GM06990 (cell line): ENCODE data around the gene PRPF6.
A peak's percentile ranks its signal among the peaks of the same experiment; 100 is the strongest.
"Not testable (repeated sequence)": the region's sequence is repeated elsewhere in the genome, so short reads cannot be mapped to it uniquely, and the experiment has no call there.

Experiments
- DNase-seq: peaks from one replicate; pipeline ENCODE4 v3.0.0-alpha.2; 2011; ENCODE audit not compliant: insufficient read length; ENCODE audit errors: extremely low read depth
- H3K27me3 ChIP-seq: replicated peaks from 2 replicates; pipeline ENCODE4 v1.6.0; 2011; ENCODE audit warnings: low read length; ENCODE audit not compliant: control insufficient read depth, insufficient read depth
- H3K36me3 ChIP-seq: 2 replicates; pipeline ENCODE4 v1.5.1; 2011; ENCODE audit warnings: low read length; ENCODE audit not compliant: control insufficient read depth, insufficient read depth
- H3K4me3 ChIP-seq: replicated peaks from 2 replicates; pipeline ENCODE4 v1.5.1; 2011; ENCODE audit warnings: low read depth, mild to moderate bottlenecking, control low read depth, low read length
- CTCF ChIP-seq: IDR thresholded peaks from 2 replicates; pipeline ENCODE4 v1.5.1; 2011; ENCODE audit warnings: low read length, control low read depth, mild to moderate bottlenecking, inconsistent platforms; ENCODE audit not compliant: insufficient read depth, poor library complexity, severe bottlenecking

PRPF6 gene

GRCh38 chr20:63958964-63959698 is 21.8 kb upstream of the PRPF6 start:
- H3K36me3 ChIP-seq: peaks cover 19% of the 10 kb centered on the region

GRCh38 chr20:63959699-63960075 is 21.2 kb upstream of the PRPF6 start:
- no peak overlapping the region for H3K4me3 ChIP-seq
- peaks cover 19% of the 10 kb centered on the region for H3K36me3 ChIP-seq
- H3K27me3 ChIP-seq: no peaks in the 10 kb centered on the region
- DNase-seq: no peak
- TF ChIP-seq CTCF: no peak

More at GRCh38 chr20:63958964-63959698, 21.8 kb upstream of the PRPF6 start:
- no peak for DNase-seq
- no peaks in the 10 kb centered on the region for H3K27me3 ChIP-seq
- no peak for TF ChIP-seq CTCF
- no peak overlapping the region for H3K4me3 ChIP-seq

GRCh38 chr20:63960654-63961621 is 20.0 kb upstream of the PRPF6 start:
- H3K4me3 ChIP-seq, H3K27me3 ChIP-seq, DNase-seq: not testable (repeated sequence)
- peaks cover 19% of the 10 kb centered on the region for H3K36me3 ChIP-seq

- no peak for TF ChIP-seq CTCF
- DNase-seq: no peak
- no peaks in the 10 kb centered on the region for H3K27me3 ChIP-seq
- H3K4me3 ChIP-seq: no peak overlapping the region
- H3K36me3 ChIP-seq: peaks cover 27% of the 10 kb centered on the region
Observed at GRCh38 chr20:63961664-63962425, 19.1 kb upstream of the PRPF6 start.

- DNase-seq: peak; percentile 18
- no peak overlapping the region for H3K4me3 ChIP-seq
- peaks cover 33% of the 10 kb centered on the region for H3K36me3 ChIP-seq
- TF ChIP-seq CTCF: no peak
- H3K27me3 ChIP-seq: no peaks in the 10 kb centered on the region
Observed at GRCh38 chr20:63962426-63963347, 18.2 kb upstream of the PRPF6 start.
